ENCODE measurements around the gene SPINK5.

DNA sequence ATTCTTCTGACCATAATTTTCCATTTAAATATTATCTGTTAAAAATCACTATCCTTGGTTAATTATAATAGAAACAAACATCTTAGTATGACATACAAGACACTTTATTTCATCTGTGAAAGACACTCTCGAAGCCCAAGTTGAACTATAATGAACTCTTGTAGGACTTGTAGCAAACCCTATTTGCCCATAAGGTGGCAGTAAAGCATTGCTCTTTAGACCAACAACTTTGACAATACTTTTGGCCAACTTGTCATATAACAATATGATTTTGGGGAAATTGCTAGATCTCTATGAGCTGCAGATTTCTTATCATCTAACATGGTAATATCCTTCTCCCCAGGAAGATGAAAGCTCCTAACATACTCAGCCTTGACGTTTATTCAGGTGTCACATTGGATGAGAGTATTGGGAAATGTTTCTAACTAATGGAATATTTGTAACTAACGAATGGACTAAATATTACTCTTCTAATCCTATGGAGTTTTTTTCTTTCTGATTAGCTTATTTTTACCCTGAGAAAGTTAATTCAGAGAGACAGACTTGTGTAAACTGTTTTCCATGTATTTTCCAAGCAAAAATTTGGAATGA lies 115.5 kb downstream of the SPINK5 start:
- TF ChIP-seq POLR2A (IDR thresholded peaks at IDR 0.05; ENCODE audit: low read length) (no peak), GATA1 (IDR thresholded peaks at IDR 0.05; ENCODE audit: low read depth, low read length) (no peak)

Data from erythroblast (primary cell).